Kidney epithelial cell (primary cell): ENCODE results near the gene ZNF557. TPM values are rescaled to one million over a fixed set of nuclear protein-coding genes. Genes with fewer than 3 reads are reported as not detected.

Experiments
- DNase-seq: peaks from one replicate; pipeline ENCODE4 v3.0.0-alpha.2; 2010; ENCODE audit warnings: low read depth
- H3K27me3 ChIP-seq: 2 replicates; pipeline ENCODE4 v1.6.0; 2011; ENCODE audit warnings: low read length; ENCODE audit not compliant: control insufficient read depth, insufficient read depth
- H3K36me3 ChIP-seq: 2 replicates; pipeline ENCODE4 v1.5.1; 2011; ENCODE audit warnings: low read length; ENCODE audit not compliant: control insufficient read depth, insufficient read depth
- H3K4me3 ChIP-seq: 2 replicates; pipeline ENCODE4 v1.5.1; 2011; ENCODE audit warnings: low read depth, mild to moderate bottlenecking, control low read depth, low read length
- CTCF ChIP-seq: IDR thresholded peaks from 2 replicates; pipeline ENCODE4 v1.5.1; 2011; ENCODE audit warnings: mild to moderate bottlenecking, moderate library complexity, low read length, control low read depth, inconsistent platforms; ENCODE audit not compliant: insufficient read depth, poor library complexity, severe bottlenecking
- total RNA-seq: library from RNA; depleted of rRNA; stranded (reverse); fragments of >200 nt; gene quantifications from 2 replicates; pipeline ENCODE4 v1.2.3, GENCODE V29; 2015

Gene ZNF557
- total RNA-seq, 1 donor from 2014 or later = 10.9 TPM

- TF ChIP-seq CTCF = no peak
- DNase-seq = no peak
- H3K36me3 ChIP-seq = peaks cover 8% of the 10 kb centered on the region
- H3K4me3 ChIP-seq = no peak overlapping the region
- no peaks in the 10 kb centered on the region for H3K27me3 ChIP-seq
These were observed 13.8 kb downstream of the ZNF557 start for GRCh38 chr19:7083076-7083956.

- Histone ChIP-seq H3K27me3 (no peaks in the 10 kb centered on the region), H3K4me3 (no peak overlapping the region), H3K36me3 (no peaks in the 10 kb centered on the region)
- DNase-seq = no peak
- TF ChIP-seq CTCF = no peak
These were observed 19.5 kb downstream of the ZNF557 start for GRCh38 chr19:7088999-7089398.

- no peak overlapping the region for H3K4me3 ChIP-seq
- no peak for TF ChIP-seq CTCF
- no peak for DNase-seq
- H3K27me3 ChIP-seq = no peaks in the 10 kb centered on the region
- no peaks in the 10 kb centered on the region for H3K36me3 ChIP-seq
These were observed 28.6 kb downstream of the ZNF557 start for GRCh38 chr19:7098096-7098495.

GRCh38 chr19:7098701-7099596 is 29.4 kb downstream of the ZNF557 start:
- DNase-seq = peak; percentile 56
- H3K36me3 ChIP-seq = no peaks in the 10 kb centered on the region
- no peaks in the 10 kb centered on the region for H3K27me3 ChIP-seq
- H3K4me3 ChIP-seq = peak overlapping the region; percentile 54
- TF ChIP-seq CTCF = no peak

GRCh38 chr19:7099597-7099921 is 30.1 kb downstream of the ZNF557 start:
- Histone ChIP-seq H3K36me3 (no peaks in the 10 kb centered on the region), H3K4me3 (peak overlapping the region; percentile 54), H3K27me3 (no peaks in the 10 kb centered on the region)
- no peak for TF ChIP-seq CTCF
- no peak for DNase-seq
